K562 (cell line): Measurements from ENCODE around the gene MAP4K5. TPM values are rescaled to one million over a fixed set of nuclear protein-coding genes. Genes with fewer than 3 reads are reported as not detected.

Experiments used
- ESRRB ChIP-seq: fragments of 250-450 bp; sonication (Bioruptor Pico); IDR thresholded peaks from 2 replicates; pipeline ENCODE4 v1.5.0; 2020; ENCODE audit warnings: mild to moderate bottlenecking, moderate library complexity, borderline replicate concordance
- HNRNPUL1 ChIP-seq: fragments of 200-400 bp; formaldehyde crosslinking; IDR thresholded peaks from 2 replicates; pipeline ENCODE4 v1.6.1; 2017; ENCODE audit warnings: low read length
- JUND ChIP-seq, 2 experiments: IDR thresholded peaks; 2 replicates in 1 of 2; 3 replicates in 1 of 2; pipeline ENCODE4 v1.6.1; 2011; ENCODE audit warnings: borderline replicate concordance in 2 of 2, low read depth in 2 of 2, low read length in 2 of 2, improper control_type of control experiment in 1 of 2, missing biosample characterization in 1 of 2, missing genetic modification characterization in 1 of 2, missing genetic modification reagents in 1 of 2
- KDM5B ChIP-seq: fragments of 200-600 bp; sonication (generic); IDR thresholded peaks from 2 replicates; pipeline ENCODE4 v1.6.1; 2012; ENCODE audit warnings: low read depth, mild to moderate bottlenecking, moderate library complexity, low read length, control low read depth, inconsistent platforms; ENCODE audit not compliant: insufficient replicate concordance
- MCM5 ChIP-seq: fragments of 450-650 bp; IDR thresholded peaks from 2 replicates; pipeline ENCODE4 v1.6.1; 2016; ENCODE audit warnings: low read depth
- NCOA2 ChIP-seq, 2 experiments: fragments of 450-650 bp; IDR thresholded peaks; 2 replicates each; pipeline ENCODE4 v1.6.1; 2018; ENCODE audit warnings: mild to moderate bottlenecking in 2 of 2, moderate library complexity in 1 of 2; ENCODE audit not compliant: partially characterized antibody in 2 of 2
- NFE2L1 ChIP-seq: fragments of 450-650 bp; IDR thresholded peaks from 2 replicates; pipeline ENCODE4 v1.6.1; 2016; ENCODE audit warnings: missing genetic modification characterization, low read depth, mild to moderate bottlenecking, missing compliant biosample characterization, moderate library complexity, borderline replicate concordance
- PHF21A ChIP-seq: fragments of 450-650 bp; IDR thresholded peaks from 2 replicates; pipeline ENCODE4 v1.6.1; 2017; ENCODE audit warnings: low read depth, borderline replicate concordance
- RBBP5 ChIP-seq: fragments of 200-600 bp; sonication (generic); IDR thresholded peaks from 2 replicates; pipeline ENCODE4 v1.6.1; 2012; ENCODE audit warnings: borderline replicate concordance, mild to moderate bottlenecking, low read length, control low read depth, inconsistent platforms; ENCODE audit not compliant: insufficient read depth, poor library complexity, severe bottlenecking
- SRSF1 ChIP-seq: fragments of 200-400 bp; formaldehyde crosslinking; IDR thresholded peaks from 2 replicates; pipeline ENCODE4 v1.6.1; 2017; ENCODE audit warnings: mild to moderate bottlenecking, low read depth, low read length, moderate library complexity
- SRSF3 ChIP-seq: fragments of 200-400 bp; formaldehyde crosslinking; IDR thresholded peaks from 2 replicates; pipeline ENCODE4 v1.6.1; 2016; ENCODE audit warnings: mild to moderate bottlenecking, low read length, moderate library complexity; ENCODE audit not compliant: insufficient read depth
- ZBTB17 ChIP-seq: fragments of 450-650 bp; formaldehyde crosslinking; IDR thresholded peaks from 2 replicates; pipeline ENCODE4 v1.4.0; 2020; ENCODE audit warnings: mild to moderate bottlenecking
- polyA plus RNA-seq, 8 experiments: library from polyadenylated mRNA; depleted of rRNA in 4 of 8; stranded (reverse) in 5 of 8; unstranded in 3 of 8; fragments of >200 nt; fragmentation: Nextera tagmentation in 2 of 8; fragmentation: Illumina TruSeq in 1 of 8; extraction: Ambion mirVana in 2 of 8; extraction: Trizol in 1 of 8; gene quantifications; 2 replicates each; pipeline versions ENCODE4 v1.2.1 to v1.2.3, GENCODE V29; 2011 to 2014; ENCODE audit warnings: inconsistent platforms in 1 of 8, missing spikeins in 1 of 8
- total RNA-seq, 7 experiments: library from RNA; depleted of rRNA in 6 of 7; stranded (reverse); fragments of >200 nt in 6 of 7; fragmentation: Illumina TruSeq in 2 of 7; extraction: Trizol in 2 of 7; gene quantifications; 2 replicates each; pipeline versions ENCODE4 v1.2.1 to v1.2.3, GENCODE V29; 2011 to 2021; ENCODE audit warnings: low replicate concordance in 1 of 7
- TF ChIP-seq, protein P1 (sequence below), 2 experiments: IDR thresholded peaks; 2 replicates each; pipeline ENCODE4 v1.6.1; 2012; ENCODE audit warnings: improper control_type of control experiment in 2 of 2, low read depth in 2 of 2, low read length in 2 of 2, borderline replicate concordance in 1 of 2
- TF ChIP-seq, protein P2 (sequence below): sonication (generic); formaldehyde crosslinking; IDR thresholded peaks from 2 replicates; pipeline ENCODE4 v1.8.1; 2023; ENCODE audit warnings: mild to moderate bottlenecking, missing genetic modification reagents
- TF ChIP-seq, protein P3 (sequence below): IDR thresholded peaks from 2 replicates; pipeline ENCODE4 v1.6.1; 2011; ENCODE audit not compliant: insufficient read length; ENCODE audit errors: extremely low read depth
- TF ChIP-seq, protein P4 (sequence below): IDR thresholded peaks from 2 replicates; pipeline ENCODE4 v1.6.1; 2011; ENCODE audit warnings: borderline replicate concordance, low read depth, mild to moderate bottlenecking, moderate library complexity, low read length; ENCODE audit not compliant: insufficient read depth, poor library complexity, severe bottlenecking

Gene MAP4K5
- total and polyA plus RNA-seq, 9 of the 15 experiments (the other 6 are each of a cell fraction or from before 2014, with no cell fraction given), result 5.9 to 29.4 (median 18.0) TPM

DNA sequence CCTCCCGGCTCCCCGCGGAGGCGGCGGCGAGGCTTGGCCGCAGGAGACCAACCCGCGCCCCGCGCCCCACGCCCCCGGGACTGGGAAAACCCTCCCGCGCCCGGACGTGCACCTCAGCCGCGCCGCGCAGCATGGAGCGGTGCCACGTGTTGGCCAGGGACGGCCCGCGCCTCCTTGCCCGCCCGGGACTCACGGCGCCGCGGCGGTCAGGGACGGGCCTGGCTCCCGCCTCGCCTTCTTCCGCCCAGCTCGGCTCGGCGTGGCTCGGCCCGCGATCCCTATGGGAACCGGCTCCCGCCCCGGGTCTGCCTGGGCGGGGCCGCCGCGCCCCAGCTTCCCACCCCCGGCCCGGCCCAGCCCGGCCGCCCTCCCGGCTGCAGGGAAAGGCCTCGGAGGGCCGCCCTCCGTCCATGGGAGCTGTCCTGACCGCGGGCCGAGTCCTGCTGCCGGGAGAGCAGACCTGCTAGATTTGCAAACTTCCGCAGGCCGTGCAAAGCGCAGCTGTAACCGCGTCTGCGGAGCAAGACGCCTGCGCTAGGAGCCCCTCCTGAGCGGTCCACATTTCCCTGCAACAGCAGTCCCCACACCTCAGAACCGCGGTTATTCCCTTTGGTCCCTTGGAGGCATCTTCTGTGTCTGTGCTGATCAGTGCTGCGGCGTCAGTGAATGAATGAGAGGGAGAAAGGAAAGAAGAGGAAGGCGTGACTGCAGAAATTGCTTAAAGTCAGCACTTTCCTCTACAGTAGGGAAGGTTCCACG is 135.6 kb downstream of the MAP4K5 start, which contains the start of gene CDKL1 (continued):
- TF ChIP-seq, protein P1, sequence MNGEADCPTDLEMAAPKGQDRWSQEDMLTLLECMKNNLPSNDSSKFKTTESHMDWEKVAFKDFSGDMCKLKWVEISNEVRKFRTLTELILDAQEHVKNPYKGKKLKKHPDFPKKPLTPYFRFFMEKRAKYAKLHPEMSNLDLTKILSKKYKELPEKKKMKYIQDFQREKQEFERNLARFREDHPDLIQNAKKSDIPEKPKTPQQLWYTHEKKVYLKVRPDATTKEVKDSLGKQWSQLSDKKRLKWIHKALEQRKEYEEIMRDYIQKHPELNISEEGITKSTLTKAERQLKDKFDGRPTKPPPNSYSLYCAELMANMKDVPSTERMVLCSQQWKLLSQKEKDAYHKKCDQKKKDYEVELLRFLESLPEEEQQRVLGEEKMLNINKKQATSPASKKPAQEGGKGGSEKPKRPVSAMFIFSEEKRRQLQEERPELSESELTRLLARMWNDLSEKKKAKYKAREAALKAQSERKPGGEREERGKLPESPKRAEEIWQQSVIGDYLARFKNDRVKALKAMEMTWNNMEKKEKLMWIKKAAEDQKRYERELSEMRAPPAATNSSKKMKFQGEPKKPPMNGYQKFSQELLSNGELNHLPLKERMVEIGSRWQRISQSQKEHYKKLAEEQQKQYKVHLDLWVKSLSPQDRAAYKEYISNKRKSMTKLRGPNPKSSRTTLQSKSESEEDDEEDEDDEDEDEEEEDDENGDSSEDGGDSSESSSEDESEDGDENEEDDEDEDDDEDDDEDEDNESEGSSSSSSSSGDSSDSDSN (IDR thresholded peaks at IDR 0.05; ENCODE audit: borderline replicate concordance in 1 of 2, low read depth in 2 of 2, low read length in 2 of 2), result peak; percentile 55 to 95; a peak in 2 of 4 replicates
- TF ChIP-seq NCOA2 (IDR thresholded peaks at IDR 0.05; ENCODE audit: partially characterized antibody in 2 of 2) (no peak), MCM5 (no peak), NFE2L1 (no peak), RBBP5 (peak; percentile 29), PHF21A (no peak), SRSF3 (no peak), SRSF1 (no peak), ESRRB (CRISPR knock-in tag) (no peak), KDM5B (peak; percentile 66), ZBTB17 (CRISPR knock-in tag) (no peak), JUND (IDR thresholded peaks at IDR 0.05; ENCODE audit: borderline replicate concordance, low read depth, low read length) (no peak), JUND (tag; IDR thresholded peaks at IDR 0.05; ENCODE audit: borderline replicate concordance, low read depth, low read length) (no peak), HNRNPUL1 (no peak)
- TF ChIP-seq, protein P2, sequence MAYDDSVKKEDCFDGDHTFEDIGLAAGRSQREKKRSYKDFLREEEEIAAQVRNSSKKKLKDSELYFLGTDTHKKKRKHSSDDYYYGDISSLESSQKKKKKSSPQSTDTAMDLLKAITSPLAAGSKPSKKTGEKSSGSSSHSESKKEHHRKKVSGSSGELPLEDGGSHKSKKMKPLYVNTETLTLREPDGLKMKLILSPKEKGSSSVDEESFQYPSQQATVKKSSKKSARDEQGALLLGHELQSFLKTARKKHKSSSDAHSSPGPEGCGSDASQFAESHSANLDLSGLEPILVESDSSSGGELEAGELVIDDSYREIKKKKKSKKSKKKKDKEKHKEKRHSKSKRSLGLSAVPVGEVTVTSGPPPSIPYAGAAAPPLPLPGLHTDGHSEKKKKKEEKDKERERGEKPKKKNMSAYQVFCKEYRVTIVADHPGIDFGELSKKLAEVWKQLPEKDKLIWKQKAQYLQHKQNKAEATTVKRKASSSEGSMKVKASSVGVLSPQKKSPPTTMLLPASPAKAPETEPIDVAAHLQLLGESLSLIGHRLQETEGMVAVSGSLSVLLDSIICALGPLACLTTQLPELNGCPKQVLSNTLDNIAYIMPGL (CRISPR knock-in tag), result no peak
- TF ChIP-seq, protein P3, sequence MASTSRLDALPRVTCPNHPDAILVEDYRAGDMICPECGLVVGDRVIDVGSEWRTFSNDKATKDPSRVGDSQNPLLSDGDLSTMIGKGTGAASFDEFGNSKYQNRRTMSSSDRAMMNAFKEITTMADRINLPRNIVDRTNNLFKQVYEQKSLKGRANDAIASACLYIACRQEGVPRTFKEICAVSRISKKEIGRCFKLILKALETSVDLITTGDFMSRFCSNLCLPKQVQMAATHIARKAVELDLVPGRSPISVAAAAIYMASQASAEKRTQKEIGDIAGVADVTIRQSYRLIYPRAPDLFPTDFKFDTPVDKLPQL, result no peak
- TF ChIP-seq, protein P4, sequence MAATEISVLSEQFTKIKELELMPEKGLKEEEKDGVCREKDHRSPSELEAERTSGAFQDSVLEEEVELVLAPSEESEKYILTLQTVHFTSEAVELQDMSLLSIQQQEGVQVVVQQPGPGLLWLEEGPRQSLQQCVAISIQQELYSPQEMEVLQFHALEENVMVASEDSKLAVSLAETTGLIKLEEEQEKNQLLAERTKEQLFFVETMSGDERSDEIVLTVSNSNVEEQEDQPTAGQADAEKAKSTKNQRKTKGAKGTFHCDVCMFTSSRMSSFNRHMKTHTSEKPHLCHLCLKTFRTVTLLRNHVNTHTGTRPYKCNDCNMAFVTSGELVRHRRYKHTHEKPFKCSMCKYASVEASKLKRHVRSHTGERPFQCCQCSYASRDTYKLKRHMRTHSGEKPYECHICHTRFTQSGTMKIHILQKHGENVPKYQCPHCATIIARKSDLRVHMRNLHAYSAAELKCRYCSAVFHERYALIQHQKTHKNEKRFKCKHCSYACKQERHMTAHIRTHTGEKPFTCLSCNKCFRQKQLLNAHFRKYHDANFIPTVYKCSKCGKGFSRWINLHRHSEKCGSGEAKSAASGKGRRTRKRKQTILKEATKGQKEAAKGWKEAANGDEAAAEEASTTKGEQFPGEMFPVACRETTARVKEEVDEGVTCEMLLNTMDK, result no peak
